HG03196 (cell line): ENCODE results near the gene DNLZ.

Experiments
- ATAC-seq: cut with Tn5 transposase; IDR thresholded peaks from one replicate; pipeline ENCODE4 v1.9.1; 2021; ENCODE audit not compliant: unreplicated experiment

Gene DNLZ

GRCh38 chr9:136377341-136378169 lies 14.0 kb upstream of the DNLZ start:
- ATAC-seq = no peak

GRCh38 chr9:136376457-136376856 lies 12.9 kb upstream of the DNLZ start:
- ATAC-seq = no peak

GRCh38 chr9:136375096-136375495 lies 11.6 kb upstream of the DNLZ start:
- ATAC-seq = no peak

GRCh38 chr9:136374183-136374575 lies 10.6 kb upstream of the DNLZ start:
- ATAC-seq = no peak

- no peak for ATAC-seq
Measured at GRCh38 chr9:136373300-136374182, 10.0 kb upstream of the DNLZ start, which contains the start of gene CARD9. Gene CARD9, minus strand, starts transcription at chr9:136373669. Its CDS starts 1,591 bp downstream, at chr9:136372078.

- no peak for ATAC-seq
Measured at GRCh38 chr9:136372561-136373299, 9.2 kb upstream of the DNLZ start.

- ATAC-seq = no peak
Measured at GRCh38 chr9:136372006-136372405, 8.5 kb upstream of the DNLZ start.

GRCh38 chr9:136371533-136371880 lies 8.0 kb upstream of the DNLZ start:
- no peak for ATAC-seq

- no peak for ATAC-seq
Measured at GRCh38 chr9:136370687-136371532, 7.4 kb upstream of the DNLZ start.

GRCh38 chr9:136370037-136370436 lies 6.5 kb upstream of the DNLZ start:
- ATAC-seq = no peak

GRCh38 chr9:136368190-136368589 lies 4.6 kb upstream of the DNLZ start:
- no peak for ATAC-seq

- no peak for ATAC-seq
Measured at GRCh38 chr9:136367296-136368145, 4.0 kb upstream of the DNLZ start.

GRCh38 chr9:136366826-136367225 lies 3.3 kb upstream of the DNLZ start:
- ATAC-seq = no peak

- no peak for ATAC-seq
Measured at GRCh38 chr9:136365775-136366222, 2.3 kb upstream of the DNLZ start.

- no peak for ATAC-seq
Measured at GRCh38 chr9:136364942-136365774, 1.6 kb upstream of the DNLZ start.

GRCh38 chr9:136363949-136364748 lies 605 bp upstream of the DNLZ start:
- no peak for ATAC-seq

GRCh38 chr9:136362450-136362784 lies 1.1 kb downstream of the DNLZ start:
- no peak for ATAC-seq
